Stimulated activated CD8-positive, alpha-beta memory T cell treated with anti-CD3 and anti-CD28 coated beads, Interleukin-7, amount 100 ng/mL, for 1 hour (primary cell): ENCODE data around the gene TNNT2.

Experiments
- DNase-seq, 2 donors: peaks; one replicate each; pipeline ENCODE4 v3.0.0-alpha.2; 2020; ENCODE audit warnings: low read depth in 2 of 2

The TNNT2 gene

GRCh38 chr1:201376464-201377374 is 761 bp downstream of the TNNT2 start:
- no peak for DNase-seq

GRCh38 chr1:201376107-201376463 is 1.4 kb downstream of the TNNT2 start:
- no peak for DNase-seq

GRCh38 chr1:201375169-201375568 is 2.3 kb downstream of the TNNT2 start:
- no peak for DNase-seq

GRCh38 chr1:201374364-201374763 is 3.1 kb downstream of the TNNT2 start:
- DNase-seq: no peak

GRCh38 chr1:201371792-201372191 is 5.7 kb downstream of the TNNT2 start:
- DNase-seq: no peak

GRCh38 chr1:201371276-201371675 is 6.2 kb downstream of the TNNT2 start:
- no peak for DNase-seq

- DNase-seq: no peak
Observed at GRCh38 chr1:201370500-201370899, 7.0 kb downstream of the TNNT2 start.

- DNase-seq: no peak
Observed at GRCh38 chr1:201369209-201369608, 8.3 kb downstream of the TNNT2 start.

GRCh38 chr1:201366696-201367095 is 10.8 kb downstream of the TNNT2 start:
- DNase-seq: no peak

- no peak for DNase-seq
Observed at GRCh38 chr1:201365251-201365650, 12.2 kb downstream of the TNNT2 start.

- no peak for DNase-seq
Observed at GRCh38 chr1:201364808-201365105, 12.7 kb downstream of the TNNT2 start.

- DNase-seq: no peak
Observed at GRCh38 chr1:201363467-201363866, 14.0 kb downstream of the TNNT2 start.

GRCh38 chr1:201362906-201363305 is 14.6 kb downstream of the TNNT2 start:
- DNase-seq: no peak

GRCh38 chr1:201361652-201362504 is 15.6 kb downstream of the TNNT2 start:
- DNase-seq: no peak

GRCh38 chr1:201360901-201361651 is 16.4 kb downstream of the TNNT2 start:
- no peak for DNase-seq

- DNase-seq: no peak
Observed at GRCh38 chr1:201360486-201360885, 17.0 kb downstream of the TNNT2 start.

GRCh38 chr1:201359873-201360210 is 17.6 kb downstream of the TNNT2 start:
- DNase-seq: no peak

GRCh38 chr1:201359031-201359872 is 18.2 kb downstream of the TNNT2 start:
- DNase-seq: no peak

- no peak for DNase-seq
Observed at GRCh38 chr1:201358596-201358995, 18.9 kb downstream of the TNNT2 start.

GRCh38 chr1:201357636-201358348 is 19.7 kb downstream of the TNNT2 start:
- no peak for DNase-seq

GRCh38 chr1:201357211-201357610 is 20.3 kb downstream of the TNNT2 start:
- DNase-seq: no peak
